Lower leg skin (tissue), 4 donors: ENCODE results near the gene FAAH2. TPM values are rescaled to one million over a fixed set of nuclear protein-coding genes. Genes with fewer than 3 reads are reported as not detected.

ENCODE experiments used
- DNase-seq, 2 donors: peaks; one replicate each; pipeline ENCODE4 v3.0.0-alpha.2; 2019; ENCODE audit warnings: low spot score in 2 of 2
- H3K4me3 ChIP-seq: fragments of 200-600 bp; sonication (generic); 2 replicates; pipeline ENCODE4 v1.5.1; 2017; ENCODE audit warnings: mild to moderate bottlenecking, low read depth; ENCODE audit not compliant: poor library complexity, severe bottlenecking
- CTCF ChIP-seq, 3 donors: fragments of 450-650 bp; IDR thresholded peaks; one replicate each; pipeline ENCODE4 v1.5.1; 2016; ENCODE audit warnings: antibody characterized with exemption in 3 of 3, mild to moderate bottlenecking in 3 of 3, moderate library complexity in 2 of 3
- POLR2A ChIP-seq, 2 donors: fragments of 450-650 bp; IDR thresholded peaks; one replicate each; pipeline ENCODE4 v1.6.1; 2016 to 2017; ENCODE audit warnings: antibody characterized with exemption in 2 of 2, mild to moderate bottlenecking in 1 of 2, moderate library complexity in 1 of 2
- WGBS, 2 donors: methylation state at CpG; one replicate each; pipeline ENCODE4 v1.1.5; 2018; 5-methylcytosine and 5-hydroxymethylcytosine counted together
- intact Hi-C: fragments of 100-400 bp; cut with DNase I; formaldehyde crosslinking; loops from one replicate; pipeline ENCODE4 v1.15.0; 2023; ENCODE audit warnings: low total_unique reads
- total RNA-seq, 4 donors: library from RNA; depleted of rRNA; stranded (reverse); fragments of >200 nt; gene quantifications; one replicate each; pipeline ENCODE4 v1.1.0, GENCODE V29; 2016

The FAAH2 gene
- total RNA-seq, 4 donors from 2014 or later: 15.0 to 63.0 (median 29.8) TPM

- DNase-seq: peak in 1 of 2 donors; percentile 77
- intact Hi-C loops: no loop called here
- TF ChIP-seq POLR2A (IDR thresholded peaks at IDR 0.05) (no peak), CTCF (IDR thresholded peaks at IDR 0.05) (no peak)
- WGBS, 2 donors: 63 to 67% methylated on average over 1 to 2 of the region's 2 CpGs
- H3K4me3 ChIP-seq: no peak overlapping the region
These were observed 19.6 kb upstream of the FAAH2 start for GRCh38 chrX:57266871-57267270.

GRCh38 chrX:57267308-57267707 is 19.2 kb upstream of the FAAH2 start:
- DNase-seq: no peak
- WGBS, 2 donors: 73% methylated on average over 1 of the region's 1 CpG; no CpG with 5 or more reads in 1 of the 2 donors
- intact Hi-C loops: no loop called here
- TF ChIP-seq CTCF (IDR thresholded peaks at IDR 0.05): no peak
- no peak for TF ChIP-seq POLR2A (IDR thresholded peaks at IDR 0.05)
- H3K4me3 ChIP-seq: no peak overlapping the region

GRCh38 chrX:57270980-57271379 is 15.5 kb upstream of the FAAH2 start:
- no peak for DNase-seq
- H3K4me3 ChIP-seq: no peak overlapping the region
- TF ChIP-seq POLR2A (IDR thresholded peaks at IDR 0.05): no peak
- no peak for TF ChIP-seq CTCF (IDR thresholded peaks at IDR 0.05)
- 70 to 100% methylated on average over 1 to 3 of the region's 3 CpGs for WGBS, 2 donors
- intact Hi-C loops: no loop called here

GRCh38 chrX:57282568-57282967 is 3.9 kb upstream of the FAAH2 start:
- no peak for DNase-seq
- intact Hi-C loops: no loop called here
- WGBS, 2 donors: 76 to 78% methylated on average over 4 of the region's 4 CpGs
- no peak overlapping the region for H3K4me3 ChIP-seq
- TF ChIP-seq POLR2A (IDR thresholded peaks at IDR 0.05) (no peak), CTCF (IDR thresholded peaks at IDR 0.05) (no peak)

GRCh38 chrX:57285001-57285400 is 1.5 kb upstream of the FAAH2 start:
- no peak overlapping the region for H3K4me3 ChIP-seq
- TF ChIP-seq POLR2A (IDR thresholded peaks at IDR 0.05): no peak
- TF ChIP-seq CTCF (IDR thresholded peaks at IDR 0.05): no peak
- WGBS, 2 donors: 77 to 83% methylated on average over 3 of the region's 3 CpGs
- intact Hi-C loops: no loop called here
- DNase-seq: no peak

GRCh38 chrX:57289089-57289488 is 2.6 kb downstream of the FAAH2 start:
- no peak for DNase-seq
- 27 to 43% methylated on average over 1 of the region's 1 CpG for WGBS, 2 donors
- intact Hi-C loops: no loop called here
- H3K4me3 ChIP-seq: no peak overlapping the region
- TF ChIP-seq POLR2A (IDR thresholded peaks at IDR 0.05) (no peak), CTCF (IDR thresholded peaks at IDR 0.05) (no peak)
